Hematopoietic multipotent progenitor cell treated with erythropoietin and hydrocortisone succinate and interleukin-3 and kit ligand, for 6 days (in vitro differentiated cells): Measurements from ENCODE around the gene TMEM217.
A peak's percentile ranks its signal among the peaks of the same experiment; 100 is the strongest.

Experiments
- DNase-seq: peaks from one replicate; pipeline ENCODE4 v3.0.0-alpha.2; 2015

Gene TMEM217

DNA sequence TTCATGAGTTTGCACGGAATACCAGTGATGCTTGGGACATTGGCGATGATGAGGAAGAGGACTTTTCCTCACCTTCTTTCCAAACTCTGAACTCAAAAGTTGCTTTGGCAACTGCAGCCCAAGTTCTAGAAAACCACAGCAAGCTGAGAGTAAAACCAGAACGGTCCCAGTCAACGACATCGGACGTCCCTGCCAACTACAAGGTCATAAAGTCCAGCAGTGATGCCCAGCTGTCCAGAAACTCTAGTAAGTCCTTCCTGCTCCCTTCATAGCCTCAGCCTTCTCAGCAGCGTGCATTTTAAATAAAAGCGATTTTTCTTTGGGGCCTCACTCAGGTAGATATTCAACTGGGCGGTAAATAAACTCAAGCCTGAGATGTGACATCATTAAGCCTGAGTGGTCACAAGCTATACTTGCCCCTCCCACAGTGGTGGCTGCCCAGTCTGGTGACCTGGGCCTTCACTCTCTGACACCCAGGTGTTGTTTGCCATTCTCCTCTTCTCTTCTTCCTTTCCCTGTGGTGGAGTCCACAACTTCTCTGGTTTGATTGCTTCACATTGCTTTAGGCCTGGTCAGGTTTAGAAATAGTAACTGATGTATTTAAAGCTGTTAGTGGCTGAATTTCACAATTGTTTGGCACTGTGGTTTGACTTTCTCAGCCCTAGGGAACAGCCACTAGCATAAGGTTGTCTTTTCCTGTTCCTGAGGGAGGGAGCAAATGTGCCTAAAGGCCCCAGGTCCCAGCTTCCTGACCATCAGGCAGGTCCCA lies 21.6 kb upstream of the TMEM217 start:
- peak; percentile 71 for DNase-seq

DNA sequence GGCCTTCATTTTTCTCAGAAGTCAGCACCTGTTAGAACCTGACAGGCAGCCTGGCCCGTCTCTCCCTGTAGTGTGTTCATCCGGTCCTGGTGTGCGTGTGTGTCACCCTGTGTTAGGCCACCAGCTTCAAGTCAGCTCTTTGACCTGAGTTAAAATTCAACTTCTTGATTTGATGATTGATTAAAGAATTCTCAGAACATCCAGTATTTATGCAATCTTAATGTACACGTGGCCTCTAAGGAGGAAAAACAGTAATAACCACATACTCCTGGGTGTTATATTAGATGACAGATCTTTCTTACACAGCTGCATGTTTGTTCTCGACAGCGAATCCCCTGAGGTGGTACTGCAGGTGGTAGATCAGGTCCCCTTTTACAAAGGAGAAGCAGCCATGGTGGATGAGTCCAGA lies 19.1 kb upstream of the TMEM217 start:
- peak; percentile 44 for DNase-seq

DNA sequence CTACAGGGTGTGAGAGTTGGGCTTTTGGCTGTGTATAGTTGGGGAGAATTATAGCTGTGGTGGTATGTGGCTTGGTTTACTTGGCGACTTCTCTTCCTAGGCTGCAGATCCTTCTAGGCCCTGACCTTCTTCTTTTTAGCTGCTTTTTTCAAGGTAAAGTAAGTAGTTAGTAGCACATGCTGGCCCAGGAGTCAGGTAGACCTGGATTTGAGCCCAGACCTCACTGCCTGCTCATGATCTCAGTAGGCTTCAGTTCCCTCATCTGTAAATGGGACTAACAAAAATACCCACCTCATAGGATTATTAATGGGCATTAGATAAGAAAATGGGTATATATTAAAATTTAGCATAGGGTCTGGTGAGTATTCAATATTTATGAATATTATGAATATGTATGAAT lies 17.4 kb upstream of the TMEM217 start:
- no peak for DNase-seq

DNA sequence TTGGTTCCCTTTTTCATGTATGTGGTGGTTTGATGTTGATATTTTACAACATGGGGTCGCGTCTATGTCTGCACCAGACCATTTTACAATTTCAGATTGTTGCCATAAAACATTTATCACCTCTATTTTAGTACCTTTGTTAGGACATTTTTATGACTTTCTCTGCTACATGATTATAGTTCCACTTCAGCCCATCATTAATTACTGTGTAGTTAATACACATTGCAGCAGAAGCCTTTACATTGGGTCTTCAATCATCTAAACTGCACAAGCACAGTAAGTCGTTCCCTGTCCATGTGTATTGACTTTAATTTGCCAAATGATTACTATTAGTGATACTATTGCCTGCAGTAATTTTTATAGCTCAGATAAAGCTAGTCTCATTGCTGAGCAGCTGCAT lies 15.7 kb upstream of the TMEM217 start:
- no peak for DNase-seq

- no peak for DNase-seq
These were observed 15.1 kb upstream of the TMEM217 start for GRCh38 chr6:37272834-37273566.

DNA sequence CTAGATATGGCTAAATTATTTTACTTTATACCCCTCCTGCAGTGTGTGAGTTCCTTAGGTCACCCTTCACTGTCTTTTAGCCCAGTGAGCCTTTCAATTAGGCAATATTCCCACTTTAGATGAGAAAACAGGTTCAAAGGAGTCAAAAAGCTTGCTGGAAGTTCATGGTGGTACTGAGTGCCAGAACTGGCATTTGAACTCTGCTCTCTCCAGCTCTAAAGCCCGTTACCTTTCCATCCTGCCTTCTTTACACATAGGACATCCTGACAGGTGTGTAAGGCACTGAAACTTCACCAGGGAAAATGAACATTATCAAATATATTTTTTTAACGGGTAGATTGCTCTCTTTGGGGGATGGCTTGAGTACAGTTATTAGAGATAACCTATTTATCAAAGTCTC lies 11.2 kb upstream of the TMEM217 start:
- no peak for DNase-seq

- no peak for DNase-seq
These were observed 7.9 kb upstream of the TMEM217 start for GRCh38 chr6:37265860-37266259.

- no peak for DNase-seq
These were observed 7.1 kb upstream of the TMEM217 start for GRCh38 chr6:37265001-37265400.

- no peak for DNase-seq
These were observed 4.6 kb upstream of the TMEM217 start for GRCh38 chr6:37262446-37263026.

DNA sequence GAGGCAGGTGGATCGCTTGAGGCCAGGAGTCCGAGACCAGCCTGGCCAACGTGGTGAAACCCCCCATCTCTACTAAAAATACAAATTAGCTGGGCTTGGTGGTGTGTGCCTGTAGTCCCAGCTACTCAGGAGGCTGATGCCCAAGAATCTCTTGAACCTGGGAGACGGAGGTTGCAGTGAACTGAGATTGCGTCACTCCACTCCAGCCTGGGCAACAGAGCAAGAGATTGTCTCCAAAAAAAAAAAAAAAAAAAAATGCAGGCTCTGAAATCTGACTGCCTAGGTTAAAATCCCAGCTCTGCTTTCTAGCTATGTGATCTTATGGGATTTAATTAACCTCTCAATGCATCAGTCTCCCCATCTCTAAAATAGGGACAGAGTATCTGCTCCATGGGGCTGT lies 3.3 kb upstream of the TMEM217 start:
- no peak for DNase-seq

- no peak for DNase-seq
These were observed 2.5 kb upstream of the TMEM217 start for GRCh38 chr6:37260444-37260843.

DNA sequence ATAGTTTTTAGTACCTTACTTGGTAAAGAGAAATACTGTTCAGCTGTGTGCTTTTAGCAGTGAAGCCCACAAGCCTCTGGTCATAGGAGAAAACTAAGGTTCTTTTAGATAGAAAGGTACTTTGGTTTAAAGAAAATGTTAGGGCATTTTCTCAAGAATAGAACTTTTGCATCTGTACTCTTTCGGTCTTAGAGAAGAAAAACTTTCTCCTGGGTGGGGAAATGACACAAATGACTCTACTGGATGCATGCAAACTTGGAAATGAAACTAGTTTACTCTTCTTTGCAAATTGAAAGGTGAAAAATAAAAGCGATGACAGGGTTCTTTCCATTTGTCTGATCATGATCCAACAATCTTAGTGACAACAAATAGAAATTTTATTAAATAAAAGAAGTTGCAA lies 2.1 kb upstream of the TMEM217 start:
- no peak for DNase-seq

DNA sequence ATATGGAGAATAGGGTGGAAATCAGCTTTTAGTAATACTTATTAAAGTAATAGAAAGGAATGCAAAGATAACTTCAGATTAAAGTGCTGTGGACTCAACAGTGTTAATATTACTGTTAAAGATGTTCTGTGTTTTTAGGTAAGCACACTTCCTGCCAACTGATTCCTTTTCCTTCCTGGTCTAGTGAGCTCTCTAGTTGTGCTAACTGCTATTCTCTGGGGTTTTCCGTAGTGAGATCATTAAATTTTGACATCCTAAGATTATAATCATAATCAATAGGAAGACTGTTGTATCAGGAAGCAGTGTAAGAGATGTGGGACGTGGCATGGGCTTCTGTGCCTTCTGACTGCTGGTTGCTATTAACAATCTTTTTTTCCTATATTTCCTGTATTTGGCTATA lies 1.2 kb upstream of the TMEM217 start:
- DNase-seq = no peak

GRCh38 chr6:37258405-37259105 lies 611 bp upstream of the TMEM217 start:
- no peak for DNase-seq

DNA sequence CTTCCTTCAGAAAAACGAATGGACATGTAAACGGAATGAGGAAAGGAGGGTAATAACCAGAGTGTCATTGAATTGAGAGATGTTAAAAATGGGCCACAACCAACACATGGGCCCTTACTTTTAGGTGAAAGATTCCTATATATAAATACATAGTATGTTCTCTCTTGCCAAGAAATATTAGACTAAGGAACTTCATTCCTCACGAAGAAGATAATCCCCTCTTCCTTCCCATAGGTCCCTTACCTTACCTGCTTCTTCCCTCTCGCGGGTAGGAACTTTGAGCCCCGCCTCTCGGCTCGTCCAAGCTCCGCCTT lies 667 bp downstream of the TMEM217 start:
- no peak for DNase-seq

DNA sequence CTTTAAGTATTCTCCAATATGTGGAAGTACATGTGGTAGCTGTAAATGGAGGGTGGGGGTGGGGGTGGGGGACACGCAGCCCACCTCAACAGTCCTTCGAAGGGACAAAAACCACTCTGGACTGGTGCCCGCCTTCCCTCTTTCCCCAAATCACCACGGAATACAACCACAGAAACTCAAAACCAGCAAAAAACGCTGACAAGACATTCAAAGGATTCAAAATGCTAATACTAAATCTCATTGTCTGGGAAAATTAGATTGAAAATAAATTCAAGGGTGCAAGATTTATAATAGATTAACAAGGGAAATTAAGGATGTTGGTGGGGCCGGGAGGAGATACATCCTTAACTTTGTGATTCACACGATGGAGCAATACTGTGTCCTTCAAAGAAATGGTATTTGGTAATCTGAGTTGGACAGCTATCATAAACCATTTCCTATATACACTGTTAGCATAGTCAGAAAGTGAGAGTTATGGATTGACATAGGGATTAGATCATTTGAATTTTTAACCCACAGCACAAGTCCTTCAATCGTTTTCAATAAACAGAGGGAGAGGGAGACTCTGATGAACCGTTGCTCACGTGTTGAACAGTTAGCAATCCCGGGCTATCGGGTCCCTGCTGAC lies 1.1 kb downstream of the TMEM217 start:
- no peak for DNase-seq

- DNase-seq = no peak
These were observed 3.1 kb downstream of the TMEM217 start for GRCh38 chr6:37254881-37255280.

DNA sequence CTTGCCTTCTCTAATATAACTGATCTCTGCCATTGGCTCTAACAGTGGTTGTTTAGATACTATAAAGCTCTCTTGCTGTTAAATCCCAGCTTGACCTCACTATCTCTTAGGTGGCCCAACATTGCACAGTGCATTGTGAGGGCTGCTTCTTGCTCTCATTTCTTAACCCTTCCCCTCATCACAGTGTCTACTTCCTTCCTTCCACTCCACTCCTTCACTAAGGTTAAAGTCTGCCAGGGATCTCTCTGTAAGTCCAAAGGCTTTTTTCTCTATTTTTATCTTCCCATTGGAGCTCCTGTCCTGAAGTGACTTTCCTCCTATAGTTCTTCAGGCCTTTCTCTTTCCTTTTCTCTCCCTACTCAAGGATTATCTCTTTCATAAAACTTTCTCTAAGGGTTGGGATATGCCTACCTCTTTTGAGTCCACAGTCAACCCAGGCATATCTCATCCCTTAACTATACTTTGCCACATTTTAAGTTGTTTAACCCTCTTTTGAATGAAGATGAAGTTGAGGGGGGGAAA lies 4.4 kb downstream of the TMEM217 start:
- DNase-seq = no peak

- DNase-seq = no peak
These were observed 6.6 kb downstream of the TMEM217 start for GRCh38 chr6:37251211-37251780.

- DNase-seq = peak; percentile 31
These were observed 13.3 kb downstream of the TMEM217 start for GRCh38 chr6:37244430-37245310.

DNA sequence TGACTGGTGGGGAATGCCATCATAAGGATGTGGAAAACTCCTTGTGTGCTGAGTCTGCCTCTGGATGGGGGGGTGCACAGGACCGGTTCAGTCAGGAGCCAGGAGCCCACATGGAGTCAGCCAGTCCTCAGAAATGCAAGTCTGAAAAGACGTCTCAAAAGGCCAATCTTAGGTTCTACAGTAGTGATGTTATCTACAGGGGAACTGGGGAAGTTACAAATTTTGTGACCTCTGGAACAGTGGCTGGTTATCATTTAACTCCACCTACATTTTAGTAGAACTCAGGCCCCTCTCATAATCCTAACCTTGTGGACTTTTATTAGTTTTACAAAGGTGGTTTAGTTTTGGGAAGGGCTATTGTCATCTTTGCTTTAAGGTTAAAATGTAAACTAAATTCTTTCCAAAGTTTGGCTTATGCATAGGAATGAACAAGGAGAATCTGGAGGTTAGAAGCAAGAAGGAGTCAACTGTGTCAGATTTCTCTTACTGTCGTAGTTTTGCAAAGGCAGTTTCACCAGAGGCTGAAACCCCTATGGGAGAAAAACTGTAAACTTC lies 14.1 kb downstream of the TMEM217 start:
- peak; percentile 48 for DNase-seq
